ENCODE measurements around the gene SSTR4.

The SSTR4 gene

GRCh38 chr20:23060629-23061028 lies 25.5 kb downstream of the SSTR4 start:
- in situ Hi-C loops (cut with MboI; ENCODE audit: low sequenced_read_pairs), result no loop called here

- in situ Hi-C loops (cut with MboI; ENCODE audit: low sequenced_read_pairs), result no loop called here
These were observed 26.1 kb downstream of the SSTR4 start for GRCh38 chr20:23061262-23061661.

- in situ Hi-C loops (cut with MboI; ENCODE audit: low sequenced_read_pairs), result no loop called here
These were observed 26.8 kb downstream of the SSTR4 start for GRCh38 chr20:23061734-23062561.

DNA sequence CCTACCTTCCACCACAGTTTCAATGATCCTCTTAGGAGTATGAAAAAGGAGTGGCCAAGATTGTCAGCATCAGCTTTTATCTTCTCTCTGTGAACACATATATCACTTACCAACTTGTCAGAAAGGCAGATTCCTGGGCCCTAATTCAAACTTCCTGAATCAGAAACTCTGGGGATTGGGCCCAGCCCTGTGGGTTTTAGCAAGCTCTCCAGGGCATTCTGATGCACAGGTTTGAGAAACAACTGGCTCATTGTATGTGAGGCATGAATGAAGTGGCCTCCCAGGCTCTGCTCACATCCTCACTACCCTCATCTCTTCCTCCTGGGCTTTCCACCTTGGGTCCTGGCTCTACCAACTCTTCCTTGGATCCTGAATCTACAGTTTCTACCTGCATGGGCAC lies 27.5 kb downstream of the SSTR4 start:
- in situ Hi-C loops (cut with MboI; ENCODE audit: low sequenced_read_pairs), result no loop called here

DNA sequence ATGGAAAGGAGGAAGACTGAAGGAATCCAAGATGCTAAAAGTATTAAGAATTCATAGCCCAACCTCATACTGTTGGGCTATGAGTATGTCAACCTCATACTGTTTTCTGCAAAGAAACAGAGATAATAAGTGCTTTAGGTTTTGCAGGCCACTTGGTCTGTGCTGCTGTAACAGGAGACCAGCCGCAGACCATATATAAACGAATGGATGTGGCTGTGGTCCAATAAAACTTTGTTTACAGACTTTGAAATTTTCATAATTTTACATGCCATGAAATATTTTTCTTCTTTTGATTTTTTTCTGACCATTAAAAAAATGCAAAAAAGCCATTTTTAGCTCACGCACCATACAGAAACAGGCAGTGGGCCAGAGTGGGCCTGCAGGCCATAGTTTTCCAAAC lies 28.1 kb downstream of the SSTR4 start:
- in situ Hi-C loops (cut with MboI; ENCODE audit: low sequenced_read_pairs), result no loop called here

DNA sequence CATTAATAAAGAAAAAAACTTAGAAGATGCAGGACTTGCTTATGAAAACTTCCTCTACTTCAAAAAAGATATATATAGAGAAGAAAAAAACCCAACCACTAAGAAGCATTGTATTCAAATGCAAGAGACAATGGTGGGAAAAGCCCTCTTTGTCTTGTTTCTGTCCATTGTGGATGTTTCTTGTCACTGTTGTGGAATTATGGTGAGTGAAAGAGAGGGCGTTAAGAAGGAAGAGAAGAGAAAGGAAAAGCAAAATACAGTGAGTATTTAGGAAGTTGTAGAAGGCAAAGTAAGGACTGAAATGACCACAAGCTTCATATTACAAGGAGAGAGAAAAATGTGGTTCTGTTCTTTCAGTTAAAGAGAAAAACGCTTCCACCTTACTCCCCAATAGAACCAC lies 28.5 kb downstream of the SSTR4 start:
- in situ Hi-C loops (cut with MboI; ENCODE audit: low sequenced_read_pairs), result no loop called here

- in situ Hi-C loops (cut with MboI; ENCODE audit: low sequenced_read_pairs), result no loop called here
These were observed 30.4 kb downstream of the SSTR4 start for GRCh38 chr20:23065266-23066201.

- in situ Hi-C loops (cut with MboI; ENCODE audit: low sequenced_read_pairs), result no loop called here
These were observed 31.7 kb downstream of the SSTR4 start for GRCh38 chr20:23066772-23067171.

DNA sequence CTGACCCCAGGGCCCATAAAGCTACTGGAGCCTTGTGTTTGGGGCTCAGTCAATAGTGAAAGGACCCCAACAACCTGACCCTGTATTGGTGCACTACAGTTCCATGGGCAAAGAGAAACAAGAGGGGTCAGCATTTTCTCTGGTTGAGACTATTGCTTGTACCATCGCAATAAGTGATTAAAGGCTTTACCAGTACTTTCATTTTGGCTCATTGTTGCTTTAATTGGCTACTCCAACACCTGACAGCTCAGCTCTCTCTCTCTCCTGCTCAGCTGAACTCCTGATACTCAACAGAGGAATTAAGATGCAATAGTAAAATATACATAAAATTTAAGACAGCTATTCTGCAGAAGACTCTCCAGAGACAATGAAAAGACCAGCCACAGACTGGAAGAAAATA lies 33.2 kb downstream of the SSTR4 start:
- in situ Hi-C loops (cut with MboI; ENCODE audit: low sequenced_read_pairs), result no loop called here

DNA sequence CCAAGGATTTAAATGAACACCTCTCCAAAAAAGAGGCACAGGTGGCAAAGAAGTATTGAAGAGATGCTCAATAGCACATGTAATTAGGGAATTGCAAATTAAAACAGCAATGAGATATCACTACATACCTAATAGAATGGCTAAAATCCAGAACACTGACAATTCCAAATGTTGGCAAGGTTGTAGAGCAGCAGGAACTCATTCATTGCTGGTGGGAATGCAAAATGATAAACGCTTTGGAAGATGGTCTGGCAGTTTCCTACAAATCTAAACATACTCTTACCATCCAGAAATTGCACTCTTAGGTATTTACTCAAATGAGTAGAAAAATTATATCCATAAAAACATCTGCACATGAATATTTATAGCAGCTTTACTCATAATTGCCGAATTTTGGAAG lies 34.0 kb downstream of the SSTR4 start:
- in situ Hi-C loops (cut with MboI; ENCODE audit: low sequenced_read_pairs), result no loop called here

- in situ Hi-C loops (cut with MboI; ENCODE audit: low sequenced_read_pairs), result no loop called here
These were observed 36.3 kb downstream of the SSTR4 start for GRCh38 chr20:23071398-23071797.

DNA sequence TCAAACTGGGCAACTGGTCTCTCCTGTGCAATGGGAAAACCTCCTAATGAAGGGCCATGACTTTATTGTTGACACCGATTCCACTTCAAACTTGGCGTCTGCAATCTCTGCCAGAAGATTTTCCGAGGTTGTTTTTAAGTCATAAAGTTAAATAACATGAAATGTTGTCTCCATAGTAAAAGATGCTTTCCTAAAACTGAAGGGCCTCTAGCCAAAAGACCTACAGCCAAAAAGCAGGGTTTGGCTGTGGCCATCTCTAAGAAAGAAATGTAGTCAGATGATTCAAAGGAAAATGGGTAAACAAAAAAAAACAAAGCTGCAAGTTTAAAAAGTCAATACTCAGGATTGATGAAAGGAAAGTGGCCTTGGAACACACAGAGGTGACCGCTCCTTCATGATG lies 36.9 kb downstream of the SSTR4 start:
- in situ Hi-C loops (cut with MboI; ENCODE audit: low sequenced_read_pairs), result no loop called here

DNA sequence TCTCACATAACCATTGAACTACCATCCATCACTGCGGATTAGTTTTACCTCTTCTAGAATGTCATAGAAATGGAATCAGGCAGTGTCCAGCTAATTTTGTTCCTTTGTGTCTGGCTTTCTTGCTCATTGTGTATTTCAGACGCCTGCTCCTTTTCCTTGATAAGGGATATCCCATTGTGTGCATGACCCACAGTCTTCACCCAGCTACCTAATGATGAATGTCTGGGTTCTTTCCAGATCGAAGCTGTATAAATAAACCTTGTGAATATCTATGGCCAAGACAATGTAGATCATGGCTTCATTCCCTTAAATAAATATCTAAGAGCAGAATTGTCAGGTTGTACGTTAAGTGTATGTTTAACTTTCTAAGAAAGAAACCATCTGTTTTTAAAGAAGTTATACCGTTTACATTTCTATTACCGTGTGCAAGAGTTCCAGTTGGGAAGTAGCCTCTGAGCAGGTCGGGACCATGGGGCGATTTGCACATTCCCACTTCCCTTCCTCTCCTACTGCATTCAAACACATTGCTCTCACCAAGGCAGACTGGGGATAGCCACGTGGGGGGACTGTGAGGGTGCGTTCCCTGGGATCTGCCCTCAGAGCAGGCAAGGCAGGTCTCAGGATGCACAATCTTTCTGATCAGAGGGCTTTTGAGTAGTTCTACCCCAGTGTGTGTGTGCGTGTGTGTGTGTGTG lies 37.9 kb downstream of the SSTR4 start:
- in situ Hi-C loops (cut with MboI; ENCODE audit: low sequenced_read_pairs), result no loop called here

DNA sequence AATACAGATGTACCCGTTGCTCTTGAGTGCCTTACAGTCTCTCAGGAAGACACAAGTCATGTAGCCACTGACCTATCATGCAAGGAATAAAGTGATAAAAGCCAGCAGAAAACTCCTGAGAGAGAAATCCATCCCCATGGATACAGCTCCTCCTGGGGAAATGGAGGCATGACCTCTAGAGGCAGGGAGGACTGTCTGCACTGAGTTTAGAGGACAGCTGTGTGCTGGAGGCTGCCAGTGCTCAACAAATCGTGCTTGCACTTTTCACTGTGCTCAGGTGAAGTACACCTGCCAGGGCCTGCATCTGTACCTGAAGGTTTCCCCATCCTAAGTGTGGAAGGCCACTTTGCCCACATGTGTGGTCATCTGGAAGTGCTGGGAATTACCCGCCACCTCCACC lies 38.9 kb downstream of the SSTR4 start:
- in situ Hi-C loops (cut with MboI; ENCODE audit: low sequenced_read_pairs), result no loop called here

DNA sequence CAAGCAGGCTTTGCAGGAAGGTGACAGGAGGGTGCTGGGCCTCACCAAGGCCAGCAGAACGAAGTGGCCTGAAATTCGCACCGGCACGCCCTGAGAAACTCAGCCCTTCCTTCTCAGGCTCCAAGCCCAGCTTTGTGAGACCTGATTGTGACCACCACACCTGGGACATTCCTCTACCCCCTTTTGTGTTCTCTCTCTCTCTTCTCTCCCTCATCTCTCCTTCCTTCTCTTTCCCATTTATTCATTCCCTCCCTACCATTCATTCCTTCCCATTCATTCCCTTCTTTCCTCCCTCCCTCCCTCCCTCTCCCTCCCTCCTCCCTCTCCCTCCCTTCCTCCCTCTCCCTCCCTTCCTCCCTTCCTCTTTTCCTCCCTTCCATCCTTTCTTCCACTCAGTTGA lies 42.2 kb downstream of the SSTR4 start:
- in situ Hi-C loops (cut with MboI; ENCODE audit: low sequenced_read_pairs), result no loop called here

DNA sequence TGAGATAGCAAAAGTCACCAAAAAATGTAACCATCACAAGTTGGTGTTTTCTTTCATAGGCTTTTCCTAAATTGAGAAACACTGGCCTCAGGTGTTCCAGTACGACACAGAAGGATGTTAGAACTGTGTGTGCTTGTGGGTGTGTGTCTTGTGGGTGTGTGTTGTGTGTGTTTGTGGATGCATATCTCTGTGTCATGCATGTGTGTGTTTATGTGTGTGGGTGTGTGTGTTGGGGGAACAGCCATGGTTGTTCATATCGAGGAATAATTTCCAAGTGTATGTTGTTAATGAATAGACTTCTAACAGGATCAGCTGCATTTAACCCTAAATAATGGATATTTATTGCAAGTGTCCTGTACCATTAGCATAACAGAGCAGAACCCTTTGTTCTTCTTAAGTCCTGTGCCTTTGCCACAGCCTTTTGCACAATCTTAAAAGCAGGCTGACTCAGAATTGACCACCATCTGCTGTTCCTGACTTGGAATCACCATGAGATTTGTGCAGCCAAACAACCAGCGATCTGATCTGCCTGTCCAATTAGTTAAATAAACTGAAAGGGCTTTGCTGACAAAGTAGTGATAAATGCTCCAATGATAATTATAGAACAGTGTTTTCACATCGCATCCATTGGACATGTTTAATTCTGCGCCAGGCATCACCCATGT lies 43.4 kb downstream of the SSTR4 start:
- in situ Hi-C loops (cut with MboI; ENCODE audit: low sequenced_read_pairs), result no loop called here

DNA sequence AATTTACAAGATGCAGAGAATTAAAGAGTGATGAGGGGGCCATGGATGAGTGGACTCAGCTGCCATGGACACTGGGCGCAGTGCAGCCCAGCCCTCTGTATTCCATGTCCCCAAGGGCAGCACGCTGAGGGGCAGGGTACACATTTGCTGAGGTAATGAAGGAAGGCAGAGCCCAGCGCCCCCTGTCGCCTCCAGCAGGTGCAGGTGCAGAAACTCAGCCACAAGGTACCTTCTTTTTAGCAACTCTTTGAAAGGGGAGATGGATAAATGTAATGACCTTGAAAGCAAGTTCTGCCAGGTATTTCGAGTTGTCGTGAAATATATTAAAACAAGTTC lies 43.9 kb downstream of the SSTR4 start:
- in situ Hi-C loops (cut with MboI; ENCODE audit: low sequenced_read_pairs), result no loop called here

- in situ Hi-C loops (cut with MboI; ENCODE audit: low sequenced_read_pairs), result no loop called here
These were observed 44.8 kb downstream of the SSTR4 start for GRCh38 chr20:23079926-23080325.

GRCh38 chr20:23080521-23080920 lies 45.4 kb downstream of the SSTR4 start:
- in situ Hi-C loops (cut with MboI; ENCODE audit: low sequenced_read_pairs), result no loop called here

DNA sequence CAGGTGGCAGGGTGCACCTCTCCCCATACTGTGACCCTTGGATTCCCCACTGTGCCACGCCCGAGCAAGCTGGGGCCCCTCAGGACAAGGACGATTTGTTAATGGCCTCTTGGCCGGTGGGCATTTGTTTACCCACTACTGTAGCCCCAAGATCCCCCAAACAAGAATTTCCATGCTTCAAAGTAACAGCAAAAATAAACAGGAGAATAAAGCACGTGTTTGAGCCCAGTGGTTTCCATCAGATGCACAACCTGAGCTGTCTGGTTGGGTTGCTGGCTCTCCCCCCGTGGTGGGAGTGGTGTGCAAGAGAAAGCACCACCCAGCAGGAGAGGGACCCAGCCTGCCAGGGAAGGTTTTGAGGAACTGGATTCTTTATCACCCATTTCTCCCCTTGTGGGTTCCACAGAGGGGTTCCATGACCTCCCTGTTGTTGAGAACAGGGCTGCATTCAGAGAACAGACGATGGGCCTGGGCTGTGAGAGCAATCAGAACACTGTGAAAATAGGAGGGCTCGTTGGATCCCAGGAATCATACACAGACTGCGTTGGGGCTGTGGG lies 46.2 kb downstream of the SSTR4 start:
- in situ Hi-C loops (cut with MboI; ENCODE audit: low sequenced_read_pairs), result no loop called here
